Activated CD4-positive, alpha-beta T cell treated with anti-CD3 and anti-CD28 coated beads, Interleukin-2, amount 50 U/mL, for 1 hour (primary cell): ENCODE data around the gene ZBTB34.

Experiments used
- DNase-seq: peaks from one replicate; pipeline ENCODE4 v3.0.0-alpha.2; 2020

ZBTB34 gene

DNA sequence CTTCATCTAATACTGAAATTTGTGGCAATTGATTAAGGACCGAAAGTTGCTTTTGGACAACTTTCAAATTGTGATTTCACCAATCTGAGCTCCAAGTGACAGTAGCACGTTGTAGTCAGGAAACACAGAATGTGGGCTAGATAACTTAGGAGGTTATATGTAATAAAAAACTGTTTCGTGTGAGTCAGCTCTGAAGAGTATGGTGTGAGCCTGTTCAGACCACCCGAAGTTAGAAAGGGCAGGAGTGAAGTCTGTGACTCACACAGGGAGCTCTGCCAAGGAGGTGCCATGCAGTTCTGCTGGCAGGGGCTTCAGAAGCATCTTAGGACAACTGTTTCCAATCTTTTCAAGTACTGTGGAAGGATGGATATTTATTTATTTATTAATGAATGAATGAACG lies 16.4 kb upstream of the ZBTB34 start:
- DNase-seq = no peak

DNA sequence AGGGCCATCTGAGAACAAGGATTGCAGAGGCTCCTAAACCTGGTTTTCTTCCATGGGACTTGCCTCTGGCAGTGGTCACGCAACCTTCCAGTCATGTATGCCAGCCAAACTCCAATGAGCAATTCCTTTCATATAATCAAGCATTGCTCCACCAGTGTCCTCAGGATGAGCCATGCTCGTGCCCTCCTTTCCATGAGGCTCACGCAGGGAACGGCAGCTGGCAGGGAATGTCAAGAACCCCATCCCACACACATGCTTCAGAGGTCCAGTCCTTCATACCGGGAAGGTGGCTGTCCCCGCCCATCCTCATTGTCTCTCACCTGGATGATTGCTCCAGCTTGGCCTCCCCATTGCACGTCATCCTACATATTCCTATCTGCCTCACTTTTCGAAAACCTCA lies 13.4 kb upstream of the ZBTB34 start:
- DNase-seq = no peak

DNA sequence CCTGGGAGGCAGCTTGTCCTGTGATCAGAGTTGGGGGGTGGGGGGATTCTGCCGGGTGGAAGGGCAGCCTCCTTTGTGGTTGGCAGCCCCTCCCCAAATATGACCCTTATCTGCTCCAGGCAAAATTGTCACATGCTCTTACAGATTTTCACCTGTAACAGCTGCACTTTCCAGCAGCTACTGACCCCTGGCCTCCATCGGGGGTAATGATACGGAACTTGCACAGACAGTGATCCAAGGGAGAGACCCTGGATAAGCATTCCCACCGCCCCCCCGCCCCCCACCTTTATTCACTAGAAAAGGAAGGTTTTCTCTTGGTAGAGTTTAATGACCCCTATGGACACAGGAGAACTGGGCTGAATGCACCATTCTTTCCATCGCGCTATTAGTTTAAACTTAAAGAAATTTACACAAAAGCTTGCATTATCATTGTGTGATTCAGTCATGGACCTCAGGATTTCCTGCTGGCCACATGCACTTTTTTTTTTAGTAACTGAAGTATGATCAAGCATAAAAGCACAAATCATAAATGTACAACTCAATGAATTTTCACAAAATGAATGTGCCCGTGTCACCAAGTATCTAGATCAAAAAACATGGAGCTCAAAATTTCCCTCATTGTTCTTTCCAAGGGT lies 10.7 kb upstream of the ZBTB34 start:
- DNase-seq = no peak

DNA sequence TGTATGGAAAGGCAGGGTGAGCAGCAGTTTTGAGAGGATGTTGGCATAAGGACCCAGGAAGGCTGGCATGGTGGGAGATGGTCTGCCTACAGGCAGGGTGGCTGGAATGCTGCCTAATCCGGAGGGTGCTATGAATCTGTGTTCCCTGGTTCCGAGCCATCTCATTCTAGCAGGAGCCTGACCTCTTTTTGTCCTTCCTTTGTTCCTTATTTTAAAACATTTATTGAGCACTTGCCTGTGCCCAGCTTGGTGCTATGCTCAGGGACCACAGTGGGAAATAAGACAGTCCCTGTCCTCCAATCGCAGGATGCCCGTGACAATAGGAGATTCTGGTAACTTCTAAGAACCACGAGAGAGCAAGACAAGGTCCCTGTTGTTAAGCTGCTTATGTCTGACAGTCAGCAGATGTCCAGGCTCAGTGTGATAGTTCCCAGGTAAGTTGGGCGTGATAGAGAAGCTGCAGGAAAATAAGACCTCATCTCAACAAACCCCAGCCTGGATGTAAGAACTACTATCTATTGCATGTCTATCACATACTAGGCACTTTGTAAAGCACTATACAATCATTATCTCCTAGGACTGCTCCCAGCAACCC lies 9.1 kb upstream of the ZBTB34 start:
- no peak for DNase-seq

DNA sequence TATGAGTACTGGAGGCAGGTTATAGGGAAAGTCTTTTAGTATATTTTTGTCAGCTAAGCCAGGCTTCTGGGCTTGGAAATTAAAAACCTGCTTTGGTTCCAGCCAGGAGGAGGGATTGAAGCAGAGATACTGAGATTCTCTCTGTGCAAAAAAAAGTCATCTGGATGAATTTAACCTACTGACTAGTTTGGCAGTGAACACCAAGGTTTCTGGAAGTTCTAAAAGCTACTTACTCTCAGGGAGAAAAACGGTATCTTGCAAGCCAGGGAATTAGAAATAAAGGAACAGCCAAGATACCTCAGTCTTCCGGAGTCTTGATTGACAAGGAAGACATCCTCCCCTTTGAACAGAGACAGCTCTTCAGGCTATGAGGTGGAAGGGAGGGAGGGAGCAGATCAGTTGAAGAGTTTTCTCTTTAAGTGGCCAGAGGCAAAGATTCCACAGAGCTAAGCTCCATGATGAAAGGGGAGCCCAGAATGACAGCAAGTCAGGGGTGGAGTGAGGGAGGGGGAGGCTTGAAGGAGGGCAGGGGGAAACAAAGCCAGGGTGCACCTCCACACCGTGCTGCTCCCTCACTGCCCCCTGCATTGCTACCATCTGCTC lies 8.3 kb upstream of the ZBTB34 start:
- no peak for DNase-seq

DNA sequence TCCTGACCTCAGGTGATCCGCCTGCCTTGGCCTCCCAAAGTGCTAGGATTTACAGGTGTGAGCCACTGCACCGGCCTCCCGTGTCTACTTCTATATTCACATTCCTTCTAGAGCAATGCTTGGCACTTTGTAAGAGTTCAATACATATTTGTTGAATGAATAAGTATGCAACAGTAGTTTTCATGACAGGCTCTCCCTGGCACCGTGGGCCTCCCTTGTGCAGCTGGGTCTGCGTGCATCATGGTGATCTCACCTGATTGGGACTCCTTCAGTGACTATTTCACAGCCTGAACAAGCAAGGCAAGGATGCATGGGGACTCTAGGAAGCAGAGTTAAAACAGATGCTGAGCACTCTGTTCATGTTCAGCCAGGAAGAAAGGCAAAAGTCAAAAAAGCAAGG lies 6.8 kb upstream of the ZBTB34 start:
- no peak for DNase-seq

DNA sequence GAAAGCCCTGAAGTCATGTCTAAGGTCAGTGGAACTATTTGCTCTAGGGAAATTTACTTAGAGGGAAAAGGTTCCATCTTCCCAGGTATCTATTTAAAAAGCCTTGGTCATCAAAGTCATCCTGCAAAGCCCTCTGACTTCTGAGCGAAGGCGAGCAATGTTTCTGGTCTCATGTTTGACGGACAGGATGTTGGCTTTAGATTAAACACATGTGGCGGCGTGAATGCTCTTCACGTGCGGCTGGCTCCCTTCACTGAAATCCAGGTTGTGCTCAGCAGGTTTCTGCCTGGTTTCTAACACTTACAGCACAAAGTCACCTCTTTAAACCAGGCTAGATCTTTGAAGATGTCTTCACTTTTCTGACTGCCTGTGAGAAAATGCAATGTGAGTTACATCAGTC lies 5.7 kb upstream of the ZBTB34 start:
- no peak for DNase-seq

DNA sequence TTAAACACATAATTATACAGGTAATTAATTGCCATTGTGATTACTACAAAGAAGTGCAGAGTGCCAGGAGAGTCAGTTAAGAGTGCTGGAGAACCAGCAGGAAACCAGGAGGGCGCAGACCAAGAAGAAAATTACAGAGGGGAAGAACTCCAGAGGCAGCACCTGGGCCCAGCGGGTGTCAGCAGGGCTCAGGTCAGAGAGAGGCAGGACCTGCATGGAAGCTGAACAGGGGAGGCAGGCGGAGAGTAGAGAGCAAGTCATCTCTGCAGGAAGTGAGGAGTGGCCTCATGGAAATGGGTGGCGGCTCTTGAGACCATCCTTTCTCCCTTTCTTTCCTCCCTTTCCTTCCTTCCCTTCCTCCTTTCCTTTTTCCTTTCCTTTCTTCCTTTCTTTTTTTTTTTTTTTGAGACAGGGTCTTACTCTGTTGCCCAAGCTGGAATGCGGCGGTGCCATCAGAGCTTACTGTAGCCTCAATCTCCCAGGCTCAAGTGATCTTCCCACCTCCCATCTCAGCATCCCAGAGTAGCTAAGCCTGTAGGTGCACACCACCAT lies 4.0 kb upstream of the ZBTB34 start:
- no peak for DNase-seq

DNA sequence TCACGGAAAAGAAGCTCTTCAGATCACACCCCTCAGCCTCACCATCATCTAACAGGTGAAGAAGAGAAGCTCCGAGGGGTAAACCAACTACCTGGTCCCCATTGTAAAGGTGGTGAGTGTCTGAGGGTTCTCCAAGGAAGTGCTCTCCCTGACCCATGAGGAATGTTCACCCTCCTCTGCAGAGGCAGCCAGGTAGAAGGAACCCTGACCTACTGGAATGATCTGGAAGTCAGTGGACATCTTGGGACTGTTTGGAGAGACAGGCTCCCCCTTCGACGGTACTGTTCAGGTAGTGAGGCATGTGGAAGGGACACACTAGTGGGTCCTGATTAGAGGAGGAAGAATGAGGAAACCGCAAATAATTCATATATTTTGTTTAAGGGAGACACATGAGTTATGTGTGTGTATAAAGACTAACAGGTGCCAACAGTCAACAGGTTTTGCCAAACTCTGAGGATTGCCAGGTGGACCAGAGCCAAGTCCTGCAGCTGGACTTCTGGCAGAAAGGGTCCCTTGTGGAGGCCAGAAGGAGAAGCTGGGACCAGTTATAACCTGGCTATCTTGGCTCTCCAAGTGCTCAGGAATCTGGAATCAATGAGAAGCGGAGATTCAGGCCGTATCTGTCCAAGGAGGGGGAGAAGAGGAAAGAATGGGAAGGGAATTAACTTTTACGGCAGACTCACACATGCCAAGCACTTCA lies 3.0 kb upstream of the ZBTB34 start:
- DNase-seq = no peak

DNA sequence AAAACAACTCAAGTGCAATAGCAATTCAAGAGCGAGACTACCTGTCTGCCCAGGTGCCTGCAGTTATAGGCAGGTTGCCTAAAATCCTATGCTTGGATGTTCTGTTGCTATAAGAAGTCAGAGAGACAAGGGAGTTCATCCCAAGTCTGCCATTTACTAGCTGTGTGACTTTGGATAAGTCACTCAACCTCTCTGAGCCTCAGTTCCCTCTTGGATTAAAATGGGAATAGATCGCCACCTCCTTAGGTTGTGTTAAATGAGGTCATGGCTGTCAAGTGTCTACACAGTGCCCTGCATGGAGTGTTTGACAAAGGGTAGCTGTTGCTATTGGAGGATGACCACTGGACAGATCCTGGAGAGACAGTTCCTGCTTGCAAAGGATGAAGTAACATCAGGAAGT lies 1.3 kb upstream of the ZBTB34 start:
- DNase-seq = no peak

DNA sequence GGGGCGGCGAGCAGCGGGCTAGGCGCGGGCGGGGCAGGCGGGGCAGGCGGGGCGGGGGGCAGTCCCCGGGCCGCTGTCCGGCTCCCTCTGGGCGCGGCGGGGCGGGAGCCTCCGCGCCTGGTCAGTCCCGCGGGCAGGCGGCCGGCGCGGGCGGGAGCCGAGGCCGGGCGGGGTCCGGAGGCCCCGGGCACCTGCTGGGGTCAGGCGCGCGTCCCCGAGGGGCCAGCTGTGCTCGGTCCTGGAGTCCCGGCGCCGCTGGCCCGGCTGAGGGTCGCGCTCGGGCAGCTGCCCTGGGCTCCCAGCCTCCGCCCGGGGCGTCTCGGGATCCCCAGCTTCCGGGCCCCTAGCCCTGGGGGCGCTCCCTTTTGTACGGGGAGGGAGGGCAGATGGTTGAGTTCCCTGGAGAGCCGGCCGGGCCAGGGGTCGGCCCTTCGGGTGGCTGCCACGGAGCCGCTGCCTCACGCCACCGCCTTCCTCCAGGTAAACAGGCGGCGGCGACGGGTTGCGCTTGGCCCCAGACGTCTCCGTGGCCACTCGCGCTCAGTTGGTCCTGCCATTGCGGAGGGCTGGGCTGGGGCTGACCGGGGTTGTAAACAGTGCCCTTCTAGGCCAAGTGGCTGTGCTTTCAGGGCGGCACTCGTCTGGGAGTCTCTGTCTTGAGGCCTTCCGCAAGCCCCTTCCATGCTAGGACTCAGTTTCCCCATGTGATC lies 473 bp downstream of the ZBTB34 start:
- peak; percentile 12 for DNase-seq

DNA sequence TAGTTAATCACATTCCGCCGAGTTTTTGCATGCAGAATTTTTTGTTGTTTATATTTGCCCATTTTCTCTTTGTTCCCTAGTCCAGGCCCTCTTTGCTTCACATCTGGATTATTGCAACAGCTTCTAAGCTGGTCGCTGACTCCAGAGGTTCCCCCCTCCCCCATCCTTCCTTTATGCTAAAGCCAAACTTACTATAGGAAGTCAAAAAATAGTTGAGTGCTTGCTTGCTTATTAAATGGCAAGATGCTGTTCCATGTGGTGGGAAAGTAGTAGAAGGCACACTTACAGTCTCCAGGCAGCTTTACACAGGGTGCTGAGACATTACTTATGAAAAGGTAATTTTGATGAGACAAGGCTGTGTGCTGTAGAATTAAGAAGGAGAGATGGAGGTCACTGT lies 1.3 kb downstream of the ZBTB34 start:
- no peak for DNase-seq

DNA sequence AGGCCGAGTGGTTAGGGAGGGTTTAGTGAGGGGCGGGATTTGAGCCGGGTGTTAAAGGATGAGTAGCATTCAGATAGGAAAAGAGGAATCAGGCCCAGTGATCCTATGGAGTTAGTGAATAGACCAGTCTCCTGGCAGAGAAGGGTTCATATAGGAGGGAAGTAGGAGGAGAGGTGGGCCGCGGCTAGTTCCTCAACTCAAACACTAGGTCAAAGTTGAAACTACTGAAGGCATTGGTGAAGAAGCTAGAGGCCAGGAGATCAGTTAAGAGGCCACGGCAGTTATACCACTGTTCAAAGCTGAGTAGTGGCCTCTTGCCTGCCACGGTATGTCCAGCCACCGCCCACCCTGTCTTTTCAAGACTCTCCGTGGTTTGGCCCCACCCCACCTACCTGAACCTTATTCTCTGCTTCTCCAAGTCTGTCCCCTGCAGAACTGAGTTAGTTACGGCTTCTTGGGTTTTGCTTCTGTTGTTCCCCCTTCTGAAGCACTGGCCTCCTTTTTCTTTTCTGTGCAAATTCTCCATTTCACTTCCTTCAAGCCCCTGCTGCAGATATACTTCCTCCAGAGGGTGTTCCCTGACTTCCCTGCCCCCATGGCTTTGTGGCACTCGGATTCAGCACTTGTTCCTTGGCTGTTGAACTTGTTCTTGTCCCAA lies 1.8 kb downstream of the ZBTB34 start:
- DNase-seq = no peak

DNA sequence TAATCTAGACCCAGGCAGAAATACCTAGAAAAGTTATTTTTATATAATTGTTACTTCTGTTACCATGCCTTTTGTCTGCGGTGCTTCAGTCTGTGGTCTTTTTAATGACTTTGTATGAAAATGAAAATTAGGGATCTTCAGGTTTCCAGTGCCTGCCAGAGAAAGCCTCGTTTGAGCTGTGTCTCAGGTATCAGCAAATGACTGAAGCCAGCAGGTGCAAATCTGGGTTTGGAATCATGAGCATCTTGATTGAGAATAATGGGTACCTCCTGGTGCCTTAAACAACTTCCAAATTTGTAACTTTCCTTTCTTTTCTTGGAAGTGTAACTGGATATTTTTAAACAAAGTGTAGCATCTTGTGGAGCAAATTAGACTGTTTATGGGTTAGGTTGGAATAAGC lies 4.3 kb downstream of the ZBTB34 start:
- DNase-seq = no peak

DNA sequence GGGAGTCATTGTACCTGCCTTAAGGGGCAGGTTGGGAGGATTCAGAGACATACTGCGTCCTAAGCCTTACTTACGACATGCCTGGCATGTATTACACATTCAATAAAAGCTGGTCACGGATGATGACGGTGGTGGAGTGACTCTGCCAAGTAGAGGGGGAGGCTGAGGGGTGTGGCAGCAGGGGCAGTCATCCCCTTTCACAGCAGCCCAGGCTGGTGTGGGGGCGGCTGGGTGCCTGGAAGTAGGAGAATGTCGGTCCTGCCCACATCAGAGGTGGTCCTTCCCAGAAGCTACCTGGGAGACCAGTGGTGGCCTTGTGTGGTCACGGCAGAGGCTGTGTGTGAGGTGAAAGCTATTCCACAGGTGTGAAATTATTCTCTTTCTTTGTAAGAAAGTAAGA lies 8.9 kb downstream of the ZBTB34 start:
- DNase-seq = no peak

DNA sequence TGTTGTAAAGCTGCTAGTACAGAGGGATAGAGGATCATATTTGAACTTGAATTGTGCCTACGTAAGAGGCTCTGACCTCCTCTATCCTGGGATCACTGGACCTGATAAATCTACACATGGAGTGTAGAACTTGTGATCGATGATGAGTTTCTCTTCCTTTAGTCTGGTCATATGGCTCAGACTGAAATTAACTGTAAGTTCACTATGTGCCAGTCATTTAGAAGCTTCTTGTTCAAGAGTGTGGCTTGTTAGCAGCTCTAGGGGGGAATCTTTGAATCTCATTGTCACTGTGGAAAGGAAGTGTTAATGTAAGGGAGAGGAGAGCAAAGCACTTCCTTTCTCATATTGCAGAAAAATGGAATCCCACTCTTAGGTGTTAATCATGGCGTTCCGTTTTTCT lies 12.1 kb downstream of the ZBTB34 start:
- no peak for DNase-seq

DNA sequence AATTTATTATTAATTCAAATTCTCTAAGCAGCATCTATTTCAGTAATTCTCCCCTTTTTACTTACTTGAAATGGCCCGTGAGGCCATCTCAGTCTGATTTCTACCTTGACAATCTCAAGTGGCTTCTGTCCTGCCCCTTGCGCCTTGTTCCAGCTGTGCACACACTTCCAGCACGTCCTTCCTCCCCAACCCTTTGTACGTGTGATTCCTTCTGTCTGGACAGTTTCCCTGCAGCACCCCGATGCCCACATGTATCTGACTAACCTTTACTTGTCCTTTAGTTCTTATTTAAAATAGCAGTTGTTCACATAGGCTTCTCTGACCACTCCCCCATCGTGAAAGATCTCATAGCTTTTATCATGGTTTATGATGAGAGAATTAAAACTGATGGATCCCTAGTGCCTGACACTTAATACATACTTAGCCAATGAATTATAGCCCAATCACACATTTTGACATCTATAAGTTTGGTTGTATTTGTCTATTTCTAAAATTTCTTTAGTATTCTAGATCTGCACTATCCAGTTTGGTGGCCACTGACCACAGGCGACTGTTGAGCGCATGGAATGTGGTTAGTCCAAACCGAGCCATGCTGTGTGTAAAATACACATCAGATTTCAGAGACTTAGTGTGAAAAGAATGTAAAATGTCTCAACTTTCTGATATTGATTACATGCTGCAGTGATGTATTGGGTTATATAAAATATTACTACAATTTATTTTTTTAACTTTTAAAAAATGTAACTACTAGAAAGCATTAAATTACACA lies 14.3 kb downstream of the ZBTB34 start:
- no peak for DNase-seq

DNA sequence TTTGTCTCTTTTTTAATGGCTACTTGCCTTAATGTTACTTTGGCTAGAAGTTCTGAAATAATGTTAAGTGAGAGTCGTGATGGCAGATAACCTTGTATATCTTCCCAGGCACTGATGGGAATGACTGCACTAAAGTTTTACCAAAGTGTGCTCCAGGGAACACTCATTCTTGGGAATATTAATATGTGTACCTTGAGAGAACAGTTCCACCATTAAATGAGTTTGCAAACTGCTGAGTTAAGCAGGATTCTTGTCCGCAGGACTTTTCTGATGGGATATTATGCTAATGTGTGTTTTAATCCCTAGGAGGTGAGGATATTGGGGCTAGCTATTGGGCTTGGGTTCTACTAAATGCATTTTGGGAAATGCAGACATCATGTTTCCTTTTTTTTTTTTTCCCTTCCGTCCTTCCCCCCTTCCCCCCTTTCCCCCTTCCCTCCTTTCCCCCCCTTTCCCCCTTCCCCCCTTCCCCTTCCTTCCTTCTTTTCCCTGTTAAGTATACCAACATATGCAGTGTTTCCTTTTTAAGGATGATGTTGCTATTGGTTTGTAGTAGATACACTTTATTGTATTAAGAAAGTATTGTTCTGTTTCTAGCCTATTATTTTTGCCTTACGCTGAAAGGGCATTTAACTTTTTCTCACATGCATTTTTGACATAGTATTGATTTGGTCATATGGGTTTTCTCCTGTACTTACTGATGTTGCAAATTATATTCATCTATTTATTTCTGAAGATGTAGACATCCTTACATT lies 15.5 kb downstream of the ZBTB34 start:
- DNase-seq = no peak

DNA sequence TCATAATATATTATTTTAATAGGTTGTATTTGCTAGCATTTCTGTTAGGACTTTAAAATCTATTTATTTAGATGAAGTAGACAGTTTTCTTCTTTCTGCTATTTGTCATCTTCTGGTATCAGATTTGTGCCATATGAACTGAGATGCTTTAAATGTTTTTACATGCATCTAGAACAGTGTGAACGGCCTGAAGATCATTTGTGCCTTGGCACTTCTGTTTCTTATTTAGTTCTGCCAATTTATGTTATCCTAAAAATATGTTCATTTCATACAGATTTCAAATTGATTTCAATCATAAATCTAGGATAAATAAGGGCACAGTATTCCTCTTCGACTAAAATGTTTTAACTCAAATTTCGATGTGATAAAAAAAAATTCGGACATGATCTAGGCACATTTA lies 16.1 kb downstream of the ZBTB34 start:
- DNase-seq = no peak

DNA sequence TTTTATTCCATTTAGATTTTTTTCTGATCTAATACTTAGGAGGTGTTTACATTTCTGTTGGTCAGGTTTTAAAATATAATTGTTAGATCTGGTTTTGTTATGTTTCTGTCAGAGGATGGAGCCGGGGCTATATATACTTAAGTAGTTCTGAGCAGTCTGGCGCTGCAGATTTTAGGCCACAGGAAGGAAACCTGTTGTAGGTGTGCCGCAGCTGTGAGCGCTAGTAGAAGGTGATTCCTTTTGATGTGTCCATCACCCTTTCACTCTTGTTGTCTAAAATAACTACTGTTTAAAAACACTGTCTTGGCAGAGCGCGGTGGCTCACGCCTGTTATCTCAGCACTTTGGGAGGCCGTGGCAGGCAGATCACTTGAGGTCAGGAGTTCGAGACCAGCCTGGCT lies 17.0 kb downstream of the ZBTB34 start:
- no peak for DNase-seq

DNA sequence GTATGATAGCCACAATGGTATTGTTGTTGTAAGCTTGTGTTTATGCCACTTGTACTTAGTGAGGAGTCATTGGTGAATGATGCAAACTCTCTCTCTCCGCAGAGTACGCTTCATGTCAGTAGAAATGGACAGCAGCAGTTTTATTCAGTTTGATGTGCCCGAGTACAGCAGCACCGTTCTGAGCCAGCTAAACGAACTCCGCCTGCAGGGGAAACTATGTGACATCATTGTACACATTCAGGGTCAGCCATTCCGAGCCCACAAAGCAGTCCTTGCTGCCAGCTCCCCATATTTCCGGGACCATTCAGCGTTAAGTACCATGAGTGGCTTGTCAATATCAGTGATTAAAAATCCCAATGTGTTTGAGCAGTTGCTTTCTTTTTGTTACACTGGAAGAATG lies 18.8 kb downstream of the ZBTB34 start:
- no peak for DNase-seq
